GM19099 (cell line): Measurements from ENCODE around the gene MORN1.

Experiments used
- POLR2A ChIP-seq: IDR thresholded peaks from 3 replicates; pipeline ENCODE4 v1.6.1; 2011; ENCODE audit warnings: low read depth; ENCODE audit not compliant: insufficient read length; ENCODE audit errors: extremely low read depth

Gene MORN1

GRCh38 chr1:2391041-2391930 lies at the start of gene MORN1, which contains the start of gene RER1:
MORN1 (minus strand) TSS chr1:2391554; CDS start chr1:2391533, 21 bp downstream.
RER1 (plus strand) TSS chr1:2391841; CDS start chr1:2395791, 3,950 bp downstream.
- TF ChIP-seq POLR2A = peak; percentile 93

- no peak for TF ChIP-seq POLR2A
Observed at GRCh38 chr1:2439369-2439768, 48.0 kb upstream of the MORN1 start.

DNA sequence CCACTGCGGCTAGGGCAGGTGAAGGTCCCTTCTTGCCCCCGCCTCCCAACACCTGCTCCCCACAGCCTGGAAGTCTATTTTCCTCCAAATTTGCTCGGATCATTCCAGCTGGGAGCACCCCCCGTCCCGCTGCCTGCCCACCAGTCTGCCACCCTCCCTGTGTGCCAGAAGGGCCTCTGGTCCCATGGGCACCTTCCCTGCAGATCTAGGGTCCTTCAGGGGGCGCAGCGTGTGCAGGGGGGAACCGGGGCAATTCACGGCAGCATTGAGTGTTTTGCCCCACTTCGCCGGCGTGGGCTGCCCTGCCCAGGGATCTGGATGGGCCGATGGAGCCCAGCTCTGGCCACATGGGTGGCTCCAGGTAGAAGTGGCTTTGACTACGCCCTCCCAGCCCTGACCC lies 47.3 kb upstream of the MORN1 start:
- no peak for TF ChIP-seq POLR2A

DNA sequence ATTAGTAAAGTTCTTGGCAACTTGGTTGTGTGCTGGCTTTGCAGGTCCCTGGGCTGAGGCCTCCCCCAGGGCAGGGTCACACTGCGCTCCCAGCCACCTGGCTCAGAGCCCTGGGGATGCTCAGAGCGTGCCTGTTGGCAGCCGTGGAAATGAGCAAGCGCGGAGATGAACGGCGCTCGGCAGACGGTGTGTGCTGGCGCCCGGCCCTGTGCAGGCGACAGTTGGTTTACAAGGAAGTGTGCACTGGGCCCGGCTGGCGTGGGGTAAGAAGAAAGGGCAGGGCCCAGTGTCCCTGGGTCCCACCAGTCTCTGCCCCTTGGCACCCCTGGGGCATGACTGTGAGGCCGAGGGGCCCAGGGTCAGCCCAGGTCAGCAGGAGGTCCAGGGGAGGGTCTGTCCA lies 46.7 kb upstream of the MORN1 start:
- no peak for TF ChIP-seq POLR2A

DNA sequence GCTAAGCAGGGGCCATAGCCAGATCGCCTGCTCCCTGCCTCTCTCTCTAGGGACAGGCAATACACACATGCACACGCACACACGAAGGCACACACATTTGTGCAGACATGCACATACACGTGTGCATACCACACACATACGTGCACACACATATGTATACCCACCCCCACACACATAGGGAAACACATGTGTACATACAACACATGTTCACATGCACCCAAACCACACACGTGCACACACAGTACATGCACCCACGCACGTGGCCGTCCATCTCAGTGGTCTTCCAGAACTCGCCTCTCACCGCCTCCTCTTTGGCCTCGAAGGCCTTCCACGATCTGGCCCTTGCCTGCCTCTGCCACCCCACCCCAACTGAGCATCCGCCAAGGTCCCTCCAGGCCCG lies 46.3 kb upstream of the MORN1 start:
- TF ChIP-seq POLR2A = no peak

- no peak for TF ChIP-seq POLR2A
Observed at GRCh38 chr1:2436876-2437275, 45.5 kb upstream of the MORN1 start.

- TF ChIP-seq POLR2A = no peak
Observed at GRCh38 chr1:2435746-2436355, 44.5 kb upstream of the MORN1 start.

GRCh38 chr1:2435091-2435490 lies 43.7 kb upstream of the MORN1 start:
- TF ChIP-seq POLR2A = no peak

DNA sequence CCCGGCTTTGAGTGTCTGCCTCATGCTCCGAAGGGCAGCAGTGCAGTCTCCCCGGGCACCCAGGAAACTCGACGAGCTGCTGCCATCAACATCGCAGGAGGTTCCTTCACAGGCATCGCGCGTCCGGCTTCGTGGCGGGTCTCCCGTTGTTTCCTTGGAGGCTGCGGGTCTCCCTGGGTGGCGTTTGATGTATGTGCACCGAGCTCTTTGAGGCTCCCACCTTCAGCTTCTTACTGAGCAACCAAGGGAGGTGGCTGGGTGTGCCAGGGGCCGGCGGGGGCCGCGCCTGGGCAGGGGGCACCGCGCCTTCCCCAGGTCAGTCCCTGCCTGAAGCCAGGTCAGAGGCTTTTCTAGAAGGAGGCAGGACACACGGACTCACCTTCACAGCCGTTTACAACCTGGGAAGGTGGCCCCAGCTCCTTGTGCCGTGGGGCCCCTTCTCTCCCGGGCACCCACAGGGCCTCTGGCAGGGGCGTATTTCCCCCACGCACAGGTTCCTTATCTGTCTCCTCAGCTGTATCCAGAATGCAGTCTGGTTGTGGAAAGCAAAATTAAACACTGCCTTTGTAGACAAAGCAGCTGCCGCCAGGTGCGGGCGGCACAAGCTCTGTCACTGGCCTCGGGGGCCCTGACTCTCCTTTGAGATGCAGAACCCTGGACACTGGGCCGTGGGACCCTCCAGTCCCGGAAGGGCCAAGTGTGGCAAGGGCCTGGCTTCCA lies 42.7 kb upstream of the MORN1 start:
- TF ChIP-seq POLR2A = no peak

DNA sequence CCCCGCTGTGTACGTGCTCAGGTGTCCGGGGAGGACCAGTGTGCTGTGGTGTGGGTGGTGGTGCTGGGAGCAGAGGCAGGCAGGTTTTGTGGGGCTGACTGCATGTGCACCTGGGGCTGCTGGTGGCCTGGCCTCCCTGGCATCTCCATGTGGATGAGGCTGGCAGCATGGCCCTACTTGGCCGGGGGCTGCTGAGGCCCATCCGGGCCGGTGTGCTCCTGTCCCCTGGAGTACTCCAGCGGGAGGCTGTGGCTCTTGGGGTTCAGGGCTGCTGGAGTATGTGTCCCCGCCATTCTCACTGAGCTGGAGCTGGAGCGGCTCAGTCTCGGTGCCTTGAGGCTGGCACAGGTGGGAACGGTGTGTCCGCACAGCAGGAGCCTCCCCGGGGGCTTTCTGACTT lies 41.8 kb upstream of the MORN1 start:
- TF ChIP-seq POLR2A = no peak

DNA sequence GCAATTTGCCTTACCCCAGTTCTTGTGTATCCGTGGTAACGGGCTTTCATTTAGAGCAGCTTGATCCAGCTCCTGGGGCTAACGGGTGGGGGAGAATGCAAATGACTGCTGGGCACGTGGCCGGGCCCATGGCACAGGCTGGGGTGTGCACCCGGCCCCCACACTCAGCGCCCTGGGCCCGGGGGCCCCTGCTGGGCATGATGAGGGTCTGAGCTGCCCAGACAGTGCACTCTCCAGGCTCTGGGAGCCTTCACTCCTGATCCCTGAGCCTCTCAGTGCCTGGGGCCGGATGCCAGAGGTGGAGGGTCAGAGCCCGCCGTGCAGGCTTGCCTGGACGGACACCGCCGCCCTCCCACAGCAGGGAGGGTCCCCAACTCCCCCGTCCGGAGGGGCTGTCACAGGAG lies 41.1 kb upstream of the MORN1 start:
- no peak for TF ChIP-seq POLR2A

GRCh38 chr1:2431518-2431917 lies 40.2 kb upstream of the MORN1 start:
- TF ChIP-seq POLR2A = no peak

DNA sequence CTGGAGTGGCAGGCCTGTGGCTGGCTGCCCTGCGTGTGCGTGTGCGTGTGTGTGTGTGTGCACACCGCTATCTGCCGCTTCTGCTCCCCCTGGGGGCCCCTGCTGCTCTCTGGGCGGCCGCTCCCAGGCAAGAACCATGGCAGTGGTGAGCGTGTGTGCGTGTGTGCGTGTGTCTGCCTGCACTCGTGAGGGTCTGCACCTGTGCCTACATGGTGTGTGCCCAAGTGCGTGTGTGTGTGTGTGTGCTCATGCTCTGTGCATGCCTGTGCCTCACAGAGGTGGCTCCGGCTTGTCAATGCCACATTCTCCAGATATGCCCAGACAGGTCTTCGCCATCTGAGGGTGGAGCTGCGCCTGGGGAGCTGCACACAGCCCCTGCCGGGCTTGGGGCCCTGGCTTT lies 39.7 kb upstream of the MORN1 start:
- no peak for TF ChIP-seq POLR2A

DNA sequence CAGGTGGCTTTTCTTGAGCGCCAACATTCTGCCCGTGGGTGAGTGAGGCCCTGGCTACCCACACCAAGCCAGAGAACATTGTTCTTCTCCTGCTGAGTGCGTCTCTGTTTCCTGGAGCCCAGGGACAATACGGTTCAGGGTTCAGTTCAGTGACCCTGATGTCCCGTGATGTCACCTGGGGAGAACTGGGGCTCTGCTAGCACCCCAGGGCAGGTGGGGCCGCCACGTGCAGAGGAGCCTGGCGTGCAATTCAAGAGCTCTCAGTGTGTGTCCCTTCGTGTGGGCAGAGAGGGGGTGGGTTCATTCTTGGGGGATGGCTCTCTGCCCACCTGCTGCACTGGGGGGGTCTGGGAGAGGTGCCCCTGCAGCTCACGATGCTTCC lies 39.2 kb upstream of the MORN1 start:
- no peak for TF ChIP-seq POLR2A

DNA sequence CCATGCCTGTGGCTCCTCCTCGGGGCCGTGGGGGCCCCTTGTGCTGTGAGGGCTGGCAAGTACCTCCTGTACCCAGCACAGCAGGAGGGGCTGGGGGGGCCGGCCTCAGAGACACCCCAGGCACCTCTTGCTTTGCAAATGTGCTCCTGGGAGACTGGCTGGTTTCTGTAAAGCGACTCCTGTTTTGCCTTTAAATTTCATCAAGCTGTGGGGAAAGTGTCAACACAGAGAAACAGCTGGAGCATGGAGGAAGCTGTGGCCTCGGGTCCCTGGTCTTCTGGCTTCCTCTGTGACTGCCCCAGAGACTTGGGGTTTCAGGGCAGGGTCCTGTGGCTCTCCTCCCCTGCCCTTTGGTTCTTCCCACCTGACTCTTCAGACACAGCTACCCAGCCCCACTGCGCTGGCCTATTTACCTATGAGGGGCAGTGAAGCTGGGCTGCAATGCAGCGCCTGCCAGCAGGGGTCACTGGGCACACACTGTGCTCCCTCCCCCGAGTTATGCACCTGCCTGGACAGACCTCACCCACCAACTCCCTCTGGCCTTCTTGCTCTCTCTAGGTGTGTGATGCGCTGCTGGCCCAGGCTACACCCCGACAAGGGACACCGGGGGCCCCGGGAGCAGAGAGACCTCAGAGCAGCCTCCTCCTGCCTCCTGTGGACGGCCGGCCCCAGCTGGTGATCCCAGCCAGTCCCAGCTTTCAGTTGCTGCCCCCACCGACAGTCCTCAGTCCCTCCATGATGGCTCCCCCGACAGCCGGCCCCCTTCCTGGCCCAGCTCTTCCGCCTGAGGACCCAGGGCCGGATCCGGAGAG lies 38.6 kb upstream of the MORN1 start:
- TF ChIP-seq POLR2A = no peak
